T-helper 2 cell treated with Interferon-gamma antibody and Interleukin-4, amounts not matched to agents 5 μg/mL and 100 μg/mL, for 36 hours (primary cell): ENCODE results near the gene PSME3IP1.
"Not testable (repeated sequence)": the region's sequence is repeated elsewhere in the genome, so short reads cannot be mapped to it uniquely, and the experiment has no call there.

Experiments used
- DNase-seq: peaks from one replicate; pipeline ENCODE4 v3.0.0; 2021; ENCODE audit warnings: low spot score
- H3K27ac Mint-ChIP-seq: one replicate; pipeline ENCODE4 v1.8.0; 2021; ENCODE audit warnings: mild to moderate bottlenecking, mixed read lengths
- H3K27me3 Mint-ChIP-seq: one replicate; pipeline ENCODE4 v1.8.0; 2021; ENCODE audit warnings: low read depth, mixed read lengths
- H3K36me3 Mint-ChIP-seq: one replicate; pipeline ENCODE4 v1.8.0; 2021; ENCODE audit warnings: low read depth, mixed read lengths
- H3K4me1 Mint-ChIP-seq: one replicate; pipeline ENCODE4 v1.8.0; 2021; ENCODE audit warnings: low read depth, mixed read lengths
- H3K4me3 Mint-ChIP-seq: one replicate; pipeline ENCODE4 v1.8.0; 2022; ENCODE audit warnings: mild to moderate bottlenecking, moderate library complexity, mixed read lengths
- H3K9me3 Mint-ChIP-seq: one replicate; pipeline ENCODE4 v1.8.0; 2021; ENCODE audit warnings: mixed read lengths

Gene PSME3IP1

GRCh38 chr16:57209780-57210179 is 23.9 kb upstream of the PSME3IP1 start:
- Mint-ChIP-seq H3K27me3 (no peaks in the 10 kb centered on the region), H3K36me3 (peaks cover 55% of the 10 kb centered on the region), H3K4me3 (no peak overlapping the region), H3K9me3 (peaks cover 6% of the 10 kb centered on the region), H3K4me1 (no peaks in the 10 kb centered on the region), H3K27ac (peak overlapping the region; percentile 23)
- DNase-seq = no peak

- H3K4me1 Mint-ChIP-seq = no peaks in the 10 kb centered on the region
- no peaks in the 10 kb centered on the region for H3K9me3 Mint-ChIP-seq
- peaks cover 49% of the 10 kb centered on the region for H3K36me3 Mint-ChIP-seq
Measured at GRCh38 chr16:57208926-57209325, 23.1 kb upstream of the PSME3IP1 start.

GRCh38 chr16:57204675-57205074 is 18.8 kb upstream of the PSME3IP1 start:
- Mint-ChIP-seq H3K36me3 (peaks cover 25% of the 10 kb centered on the region), H3K27me3 (no peaks in the 10 kb centered on the region), H3K4me1 (no peaks in the 10 kb centered on the region), H3K27ac (no peak overlapping the region), H3K4me3 (no peak overlapping the region), H3K9me3 (no peaks in the 10 kb centered on the region)
- DNase-seq = no peak

More at GRCh38 chr16:57208926-57209325, 23.1 kb upstream of the PSME3IP1 start:
- no peak for DNase-seq
- Mint-ChIP-seq H3K27ac (no peak overlapping the region), H3K4me3 (no peak overlapping the region), H3K27me3 (no peaks in the 10 kb centered on the region)

- H3K4me3 Mint-ChIP-seq = no peak overlapping the region
- no peaks in the 10 kb centered on the region for H3K9me3 Mint-ChIP-seq
- no peak for DNase-seq
- H3K27me3 Mint-ChIP-seq = no peaks in the 10 kb centered on the region
- H3K4me1 Mint-ChIP-seq = no peaks in the 10 kb centered on the region
- H3K27ac Mint-ChIP-seq = no peak overlapping the region
- H3K36me3 Mint-ChIP-seq = peaks cover 22% of the 10 kb centered on the region
Measured at GRCh38 chr16:57203451-57203850, 17.6 kb upstream of the PSME3IP1 start.

GRCh38 chr16:57202095-57202886 is 16.5 kb upstream of the PSME3IP1 start:
- H3K4me1 Mint-ChIP-seq = no peaks in the 10 kb centered on the region
- H3K27ac Mint-ChIP-seq = no peak overlapping the region

GRCh38 chr16:57200926-57201325 is 15.1 kb upstream of the PSME3IP1 start:
- not testable (repeated sequence) for H3K27me3 Mint-ChIP-seq, H3K27ac Mint-ChIP-seq, H3K4me3 Mint-ChIP-seq, H3K4me1 Mint-ChIP-seq, H3K9me3 Mint-ChIP-seq, DNase-seq
- H3K36me3 Mint-ChIP-seq = peaks cover 15% of the 10 kb centered on the region

More at GRCh38 chr16:57202095-57202886, 16.5 kb upstream of the PSME3IP1 start:
- Mint-ChIP-seq H3K27me3 (no peaks in the 10 kb centered on the region), H3K36me3 (peaks cover 16% of the 10 kb centered on the region), H3K9me3 (no peaks in the 10 kb centered on the region), H3K4me3 (no peak overlapping the region)
- no peak for DNase-seq

- H3K4me3 Mint-ChIP-seq, H3K36me3 Mint-ChIP-seq, H3K4me1 Mint-ChIP-seq, DNase-seq, H3K27me3 Mint-ChIP-seq, H3K27ac Mint-ChIP-seq, H3K9me3 Mint-ChIP-seq: not testable (repeated sequence)
Measured at GRCh38 chr16:57200321-57200720, 14.5 kb upstream of the PSME3IP1 start.

- no peaks in the 10 kb centered on the region for H3K27me3 Mint-ChIP-seq
Measured at GRCh38 chr16:57196753-57197152, 10.9 kb upstream of the PSME3IP1 start.

GRCh38 chr16:57196286-57196685 is 10.4 kb upstream of the PSME3IP1 start:
- Mint-ChIP-seq H3K27ac (no peak overlapping the region), H3K36me3 (peaks cover 7% of the 10 kb centered on the region), H3K4me1 (peaks cover 4% of the 10 kb centered on the region), H3K27me3 (no peaks in the 10 kb centered on the region), H3K4me3 (no peak overlapping the region), H3K9me3 (no peaks in the 10 kb centered on the region)
- no peak for DNase-seq

More at GRCh38 chr16:57196753-57197152, 10.9 kb upstream of the PSME3IP1 start:
- DNase-seq = no peak
- H3K4me3 Mint-ChIP-seq = no peak overlapping the region
- H3K36me3 Mint-ChIP-seq = peaks cover 7% of the 10 kb centered on the region
- H3K4me1 Mint-ChIP-seq = peaks cover 4% of the 10 kb centered on the region
- H3K27ac Mint-ChIP-seq = no peak overlapping the region
- H3K9me3 Mint-ChIP-seq = no peaks in the 10 kb centered on the region

- Mint-ChIP-seq H3K4me1 (peaks cover 6% of the 10 kb centered on the region), H3K4me3 (no peak overlapping the region), H3K27me3 (no peaks in the 10 kb centered on the region), H3K36me3 (peaks cover 10% of the 10 kb centered on the region), H3K9me3 (no peaks in the 10 kb centered on the region), H3K27ac (no peak overlapping the region)
- no peak for DNase-seq
Measured at GRCh38 chr16:57194512-57194911, 8.7 kb upstream of the PSME3IP1 start.

GRCh38 chr16:57192720-57193486 is 7.1 kb upstream of the PSME3IP1 start:
- DNase-seq = no peak
- Mint-ChIP-seq H3K36me3 (peaks cover 7% of the 10 kb centered on the region), H3K4me3 (no peak overlapping the region), H3K27ac (no peak overlapping the region), H3K27me3 (no peaks in the 10 kb centered on the region), H3K9me3 (no peaks in the 10 kb centered on the region), H3K4me1 (peaks cover 11% of the 10 kb centered on the region)

GRCh38 chr16:57192146-57192545 is 6.3 kb upstream of the PSME3IP1 start:
- Mint-ChIP-seq H3K9me3 (no peaks in the 10 kb centered on the region), H3K27ac (no peak overlapping the region), H3K27me3 (no peaks in the 10 kb centered on the region), H3K4me1 (peaks cover 18% of the 10 kb centered on the region), H3K4me3 (no peak overlapping the region), H3K36me3 (peaks cover 7% of the 10 kb centered on the region)
- DNase-seq = no peak

GRCh38 chr16:57191056-57191571 is 5.3 kb upstream of the PSME3IP1 start:
- Mint-ChIP-seq H3K4me3 (no peak overlapping the region), H3K36me3 (peaks cover 8% of the 10 kb centered on the region), H3K4me1 (peaks cover 20% of the 10 kb centered on the region)

GRCh38 chr16:57190136-57190535 is 4.3 kb upstream of the PSME3IP1 start:
- Mint-ChIP-seq H3K9me3 (no peaks in the 10 kb centered on the region), H3K27me3 (no peaks in the 10 kb centered on the region), H3K4me3 (no peak overlapping the region), H3K27ac (no peak overlapping the region), H3K36me3 (peaks cover 10% of the 10 kb centered on the region), H3K4me1 (peaks cover 21% of the 10 kb centered on the region)
- DNase-seq = no peak

More at GRCh38 chr16:57191056-57191571, 5.3 kb upstream of the PSME3IP1 start:
- no peaks in the 10 kb centered on the region for H3K9me3 Mint-ChIP-seq
- no peak for DNase-seq
- H3K27me3 Mint-ChIP-seq = no peaks in the 10 kb centered on the region
- H3K27ac Mint-ChIP-seq = no peak overlapping the region
